ENCODE data around the gene COPG2.

The COPG2 gene

DNA sequence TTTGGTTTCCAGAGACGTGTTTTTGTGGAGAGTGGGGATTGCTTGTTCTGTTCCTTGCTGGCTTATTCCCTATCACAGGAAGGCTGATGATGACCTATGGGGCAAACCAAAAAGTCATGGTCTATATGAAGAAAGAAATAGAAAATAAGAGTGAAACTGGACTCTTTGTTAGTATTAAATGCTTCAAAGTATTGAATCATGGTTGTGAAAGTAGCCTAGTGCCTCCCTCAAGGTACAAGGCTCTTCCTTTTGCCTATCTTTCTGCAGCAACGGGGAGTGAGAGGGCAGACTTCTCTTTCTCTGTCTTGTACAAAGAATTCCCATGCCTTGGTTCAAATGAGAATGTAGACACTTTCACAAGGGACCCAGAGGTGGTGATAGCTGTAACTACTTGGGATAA, 167.6 kb downstream of the COPG2 start:
- Histone ChIP-seq H3K4me1 (ENCODE audit: insufficient read depth, poor library complexity, severe bottlenecking) (no peaks in the 10 kb centered on the region), H3K27me3 (ENCODE audit: insufficient read depth, poor library complexity, severe bottlenecking) (no peaks in the 10 kb centered on the region), H3K36me3 (ENCODE audit: low read depth) (peaks cover 64% of the 10 kb centered on the region), H3K27ac (ENCODE audit: poor library complexity, severe bottlenecking) (no peak overlapping the region), H3K4me3 (ENCODE audit: severe bottlenecking) (no peak overlapping the region), H3K9me3 (ENCODE audit: severe bottlenecking) (no peaks in the 10 kb centered on the region)
- ATAC-seq (ENCODE audit: low read depth), result no peak
- TF ChIP-seq, protein P1, sequence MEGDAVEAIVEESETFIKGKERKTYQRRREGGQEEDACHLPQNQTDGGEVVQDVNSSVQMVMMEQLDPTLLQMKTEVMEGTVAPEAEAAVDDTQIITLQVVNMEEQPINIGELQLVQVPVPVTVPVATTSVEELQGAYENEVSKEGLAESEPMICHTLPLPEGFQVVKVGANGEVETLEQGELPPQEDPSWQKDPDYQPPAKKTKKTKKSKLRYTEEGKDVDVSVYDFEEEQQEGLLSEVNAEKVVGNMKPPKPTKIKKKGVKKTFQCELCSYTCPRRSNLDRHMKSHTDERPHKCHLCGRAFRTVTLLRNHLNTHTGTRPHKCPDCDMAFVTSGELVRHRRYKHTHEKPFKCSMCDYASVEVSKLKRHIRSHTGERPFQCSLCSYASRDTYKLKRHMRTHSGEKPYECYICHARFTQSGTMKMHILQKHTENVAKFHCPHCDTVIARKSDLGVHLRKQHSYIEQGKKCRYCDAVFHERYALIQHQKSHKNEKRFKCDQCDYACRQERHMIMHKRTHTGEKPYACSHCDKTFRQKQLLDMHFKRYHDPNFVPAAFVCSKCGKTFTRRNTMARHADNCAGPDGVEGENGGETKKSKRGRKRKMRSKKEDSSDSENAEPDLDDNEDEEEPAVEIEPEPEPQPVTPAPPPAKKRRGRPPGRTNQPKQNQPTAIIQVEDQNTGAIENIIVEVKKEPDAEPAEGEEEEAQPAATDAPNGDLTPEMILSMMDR (IDR thresholded peaks at IDR 0.05; ENCODE audit: poor library complexity, severe bottlenecking), result no peak
- DNase-seq (ENCODE audit: low spot score), result no peak

DNA sequence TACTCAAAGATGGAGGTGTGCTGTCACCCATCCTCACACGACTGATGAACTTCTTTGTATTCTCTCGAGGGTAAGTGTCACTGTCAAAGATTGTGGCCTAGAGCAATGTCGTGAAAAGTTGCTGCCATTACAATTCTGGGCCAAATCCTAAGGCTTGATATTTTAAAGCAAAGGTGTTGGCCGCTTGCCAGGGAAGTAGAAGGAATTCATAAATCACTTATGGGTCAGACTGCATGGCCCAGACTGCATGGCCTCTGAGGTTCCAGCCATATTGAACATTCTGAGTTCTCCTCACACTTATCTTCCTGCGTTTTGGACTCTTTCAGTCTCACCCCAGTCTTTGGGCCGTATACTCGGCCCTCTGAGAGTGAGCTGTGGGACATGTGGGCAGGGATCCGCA, 168.1 kb downstream of the COPG2 start:
- Histone ChIP-seq H3K4me3 (ENCODE audit: severe bottlenecking) (no peak overlapping the region), H3K27me3 (ENCODE audit: insufficient read depth, poor library complexity, severe bottlenecking) (no peaks in the 10 kb centered on the region), H3K36me3 (ENCODE audit: low read depth) (peaks cover 66% of the 10 kb centered on the region), H3K9me3 (ENCODE audit: severe bottlenecking) (no peaks in the 10 kb centered on the region), H3K4me1 (ENCODE audit: insufficient read depth, poor library complexity, severe bottlenecking) (no peaks in the 10 kb centered on the region), H3K27ac (ENCODE audit: poor library complexity, severe bottlenecking) (no peak overlapping the region)
- DNase-seq (ENCODE audit: low spot score), result no peak
- TF ChIP-seq, protein P1 (IDR thresholded peaks at IDR 0.05; ENCODE audit: poor library complexity, severe bottlenecking), result no peak
- no peak for ATAC-seq (ENCODE audit: low read depth)

DNA sequence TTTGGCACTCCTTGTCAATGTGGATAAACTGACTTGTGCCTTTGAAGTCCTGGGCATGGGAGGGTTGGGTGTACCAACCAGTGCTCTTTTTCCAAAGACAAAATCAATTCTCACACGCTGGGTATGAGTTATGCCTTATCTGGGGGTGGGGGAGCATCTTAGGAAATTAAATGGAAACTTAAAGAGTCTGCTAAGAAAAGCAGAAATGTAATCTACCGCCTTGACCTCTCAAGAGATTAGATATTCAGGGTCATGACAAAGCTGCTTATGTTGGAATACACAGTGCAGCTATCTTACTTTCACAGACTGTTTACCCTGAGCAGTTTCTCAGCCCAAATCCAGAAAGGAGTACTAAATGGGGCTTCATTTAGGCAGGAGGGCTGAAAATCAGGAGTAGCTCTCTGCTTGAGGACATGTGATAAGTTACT, 174.1 kb downstream of the COPG2 start:
- no peak for ATAC-seq (ENCODE audit: low read depth)
- no peak for DNase-seq (ENCODE audit: low spot score)
- Histone ChIP-seq H3K4me1 (ENCODE audit: insufficient read depth, poor library complexity, severe bottlenecking) (no peaks in the 10 kb centered on the region), H3K27ac (ENCODE audit: poor library complexity, severe bottlenecking) (no peak overlapping the region), H3K36me3 (ENCODE audit: low read depth) (peaks cover 27% of the 10 kb centered on the region), H3K27me3 (ENCODE audit: insufficient read depth, poor library complexity, severe bottlenecking) (no peaks in the 10 kb centered on the region), H3K9me3 (ENCODE audit: severe bottlenecking) (no peaks in the 10 kb centered on the region), H3K4me3 (ENCODE audit: severe bottlenecking) (no peak overlapping the region)
- TF ChIP-seq, protein P1 (IDR thresholded peaks at IDR 0.05; ENCODE audit: poor library complexity, severe bottlenecking), result no peak

DNA sequence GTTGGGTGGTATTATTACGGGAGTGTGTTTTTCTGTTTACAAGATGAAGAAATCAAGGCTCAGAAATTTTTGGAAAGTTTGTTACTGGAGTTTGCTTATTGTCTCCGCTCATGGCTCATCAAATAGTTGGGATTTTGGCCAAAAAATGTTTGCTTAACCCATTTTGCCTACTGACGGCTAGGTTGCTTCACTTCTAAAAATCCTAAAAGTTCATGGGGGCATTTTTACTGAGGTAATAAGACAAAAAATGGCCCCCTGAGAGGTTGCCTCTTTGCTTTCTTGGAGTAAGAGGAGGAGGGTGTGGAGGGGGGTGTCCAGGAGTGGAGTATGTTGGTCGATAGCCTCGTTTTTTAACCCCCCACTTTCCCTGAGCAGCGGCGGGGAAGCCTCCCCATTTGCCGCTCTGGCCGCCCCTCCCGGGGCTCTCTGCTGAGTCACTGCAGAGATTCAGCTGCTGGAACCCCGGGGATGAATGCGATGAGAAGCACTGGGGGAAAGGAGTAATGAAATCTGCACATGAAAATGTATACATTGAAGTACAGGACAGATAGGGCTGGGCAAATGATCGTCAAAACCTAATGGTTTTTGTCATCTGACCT, 175.2 kb downstream of the COPG2 start:
- Histone ChIP-seq H3K27me3 (ENCODE audit: insufficient read depth, poor library complexity, severe bottlenecking) (no peaks in the 10 kb centered on the region), H3K36me3 (ENCODE audit: low read depth) (peaks cover 17% of the 10 kb centered on the region)
- no peak for DNase-seq (ENCODE audit: low spot score)

More for the DNA sequence above, 175.2 kb downstream of the COPG2 start:
- Histone ChIP-seq H3K4me3 (ENCODE audit: severe bottlenecking) (peak overlapping the region; percentile 40), H3K9me3 (ENCODE audit: severe bottlenecking) (no peaks in the 10 kb centered on the region), H3K4me1 (ENCODE audit: insufficient read depth, poor library complexity, severe bottlenecking) (no peaks in the 10 kb centered on the region), H3K27ac (ENCODE audit: poor library complexity, severe bottlenecking) (no peak overlapping the region)
- TF ChIP-seq, protein P1 (IDR thresholded peaks at IDR 0.05; ENCODE audit: poor library complexity, severe bottlenecking), result no peak
- ATAC-seq (ENCODE audit: low read depth), result no peak

All from RWPE2 (cell line).